Prostate gland (tissue), 2 donors: ENCODE measurements around the gene ACIN1. TPM values are rescaled to one million over a fixed set of nuclear protein-coding genes. Genes with fewer than 3 reads are reported as not detected.

Experiments used
- DNase-seq: peaks from one replicate; pipeline ENCODE4 v3.0.0-alpha.2; 2019; ENCODE audit warnings: low spot score
- H3K27ac ChIP-seq, 2 donors: fragments of 200-600 bp; sonication (generic); 2 replicates each; pipeline ENCODE4 v1.5.1; 2017 to 2019
- H3K27me3 ChIP-seq: fragments of 200-600 bp; sonication (generic); replicated peaks from 2 replicates; pipeline ENCODE4 v1.5.1; 2019; ENCODE audit not compliant: insufficient read depth
- H3K36me3 ChIP-seq, 2 donors: fragments of 200-600 bp; sonication (generic); 1 replicate in 1 of 2; 2 replicates in 1 of 2; pipeline versions ENCODE4 v1.5.1 to v1.8.1; 2017 to 2019
- H3K4me1 ChIP-seq: fragments of 200-600 bp; sonication (generic); replicated peaks from 2 replicates; pipeline ENCODE4 v1.5.1; 2019
- H3K4me3 ChIP-seq, 2 donors: fragments of 200-600 bp; sonication (generic); 2 replicates each; pipeline ENCODE4 v1.5.1; 2017 to 2019
- H3K9me3 ChIP-seq: fragments of 200-600 bp; sonication (generic); 2 replicates; pipeline ENCODE4 v1.5.1; 2017
- CTCF ChIP-seq, 4 experiments: fragments of 200-600 bp in 2 of 4; fragments of 450-650 bp in 2 of 4; sonication (generic) in 2 of 4; IDR thresholded peaks; 1 replicate in 3 of 4; 2 replicates in 1 of 4; pipeline ENCODE4 v1.5.1; 2016 to 2019; ENCODE audit warnings: antibody characterized with exemption in 4 of 4, mild to moderate bottlenecking in 2 of 4, moderate library complexity in 2 of 4
- POLR2A ChIP-seq: fragments of 450-650 bp; IDR thresholded peaks from one replicate; pipeline ENCODE4 v1.6.1; 2016; ENCODE audit warnings: antibody characterized with exemption, mild to moderate bottlenecking
- POLR2AphosphoS5 ChIP-seq: sonication (generic); formaldehyde crosslinking; IDR thresholded peaks from one replicate; pipeline ENCODE4 v1.6.1; 2017; ENCODE audit warnings: antibody characterized with exemption
- WGBS: methylation state at CpG from one replicate; pipeline ENCODE4 v1.1.5; 2018; 5-methylcytosine and 5-hydroxymethylcytosine counted together
- intact Hi-C: fragments of 100-400 bp; cut with DNase I; formaldehyde crosslinking; loops from one replicate; pipeline ENCODE4 v1.14.2; 2022
- total RNA-seq, 2 donors: library from RNA; depleted of rRNA; stranded (reverse); fragments of >200 nt; gene quantifications; one replicate each; pipeline ENCODE4 v1.1.0, GENCODE V29; 2016

Gene ACIN1
- total RNA-seq, 2 donors from 2014 or later, result 86.6 to 168 TPM

- Histone ChIP-seq H3K4me1 (peaks cover 3% of the 10 kb centered on the region), H3K27ac (peak overlapping the region; percentile 55 to 65), H3K36me3 (peaks cover 0 to 4% of the 10 kb centered on the region in 2 donors), H3K4me3 (no peak overlapping the region), H3K27me3 (no peaks in the 10 kb centered on the region), H3K9me3 (no peaks in the 10 kb centered on the region)
- WGBS, result 93% methylated on average over 7 of the region's 7 CpGs
- TF ChIP-seq POLR2A, result no peak
- TF ChIP-seq POLR2AphosphoS5, result no peak
- TF ChIP-seq CTCF (IDR thresholded peaks at IDR 0.05), result no peak
- intact Hi-C loops, result loop anchor here (10.0 kb wide), 1 partner anchor 176 kb away; the partner anchor contains the start of genes BCL2L2 and PPP1R3E
- DNase-seq, result no peak
These were observed 34.2 kb upstream of the ACIN1 start for GRCh38 chr14:23128969-23129758.

DNA sequence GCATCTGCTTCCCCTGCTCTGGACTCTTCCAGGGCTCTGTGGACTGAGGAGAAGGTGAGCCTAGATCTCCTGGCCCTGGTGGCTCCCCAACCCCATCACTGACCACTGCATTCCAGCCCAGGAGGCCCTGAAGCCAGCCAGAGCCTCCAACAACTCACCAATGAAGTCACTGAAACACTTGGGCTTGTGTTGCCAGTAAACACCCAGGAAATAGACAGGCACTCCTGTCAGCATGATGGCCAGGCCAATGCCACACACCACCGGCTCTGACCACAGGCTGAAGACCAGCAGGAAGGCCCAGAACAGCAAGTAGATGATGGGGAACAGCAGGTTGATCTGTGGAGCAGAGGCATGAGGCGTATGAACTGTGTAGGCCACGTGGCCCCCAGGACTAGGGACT, 32.9 kb upstream of the ACIN1 start:
- no peak for DNase-seq
- no peak overlapping the region for H3K27ac ChIP-seq

GRCh38 chr14:23126548-23127278, 31.8 kb upstream of the ACIN1 start:
- H3K9me3 ChIP-seq, result no peaks in the 10 kb centered on the region
- intact Hi-C loops, result loop anchor here (10.0 kb wide), 1 partner anchor 178 kb away; the partner anchor contains the start of genes BCL2L2 and PPP1R3E
- DNase-seq, result no peak
- peaks cover 0 to 4% of the 10 kb centered on the region in 2 donors for H3K36me3 ChIP-seq
- H3K27me3 ChIP-seq, result no peaks in the 10 kb centered on the region
- TF ChIP-seq POLR2A (no peak), POLR2AphosphoS5 (no peak), CTCF (IDR thresholded peaks at IDR 0.05) (no peak)
- H3K4me1 ChIP-seq, result peaks cover 3% of the 10 kb centered on the region
- no peak overlapping the region for H3K4me3 ChIP-seq
- 76% methylated on average over 8 of the region's 8 CpGs for WGBS
- peak overlapping the region in 1 of 2 donors; percentile 24 for H3K27ac ChIP-seq

More for the DNA sequence above, 32.9 kb upstream of the ACIN1 start:
- TF ChIP-seq POLR2A (no peak), POLR2AphosphoS5 (no peak), CTCF (IDR thresholded peaks at IDR 0.05) (no peak)
- H3K27me3 ChIP-seq, result no peaks in the 10 kb centered on the region
- no peaks in the 10 kb centered on the region for H3K9me3 ChIP-seq
- 90% methylated on average over 3 of the region's 3 CpGs for WGBS
- H3K4me1 ChIP-seq, result peaks cover 3% of the 10 kb centered on the region
- peaks cover 0 to 4% of the 10 kb centered on the region in 2 donors for H3K36me3 ChIP-seq
- intact Hi-C loops, result loop anchor here (10.0 kb wide), 1 partner anchor 177 kb away; the partner anchor contains the start of genes BCL2L2 and PPP1R3E
- no peak overlapping the region for H3K4me3 ChIP-seq

DNA sequence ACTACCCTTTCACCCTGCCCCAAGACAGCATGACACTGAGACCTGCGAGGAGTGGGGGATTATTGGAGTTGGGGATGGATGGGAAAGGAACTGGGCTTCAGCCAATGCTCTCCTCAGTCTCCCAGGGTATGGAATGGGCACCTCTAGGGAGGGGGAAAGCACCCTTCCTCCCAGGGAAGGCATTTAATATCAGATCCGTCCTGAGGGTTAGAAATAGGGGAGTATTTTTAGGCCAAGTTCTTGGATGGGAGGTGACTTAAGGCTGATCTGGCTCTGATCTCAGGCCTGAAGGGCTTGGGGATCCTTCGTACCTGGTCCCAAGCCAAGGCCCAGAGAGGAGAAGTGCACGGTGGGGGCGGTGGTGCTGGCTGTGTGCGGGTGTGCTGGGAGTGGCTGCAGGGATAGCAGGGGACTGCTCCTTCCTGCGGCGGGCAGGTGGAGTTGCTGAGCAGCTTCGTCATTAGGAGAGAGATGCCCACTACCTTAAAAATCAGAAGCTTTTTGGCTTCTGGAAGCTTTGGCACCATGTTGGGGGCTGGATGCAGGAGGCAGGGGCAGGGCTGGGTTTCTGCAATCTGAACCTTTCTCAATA, 31.1 kb upstream of the ACIN1 start:
- Histone ChIP-seq H3K4me1 (peaks cover 3% of the 10 kb centered on the region), H3K27ac (peak overlapping the region; percentile 24 to 26), H3K36me3 (peaks cover 0 to 4% of the 10 kb centered on the region in 2 donors), H3K4me3 (no peak overlapping the region), H3K27me3 (no peaks in the 10 kb centered on the region), H3K9me3 (no peaks in the 10 kb centered on the region)
- intact Hi-C loops, result loop anchor here (10.0 kb wide), 1 partner anchor 179 kb away; the partner anchor contains the start of genes BCL2L2 and PPP1R3E
- no peak for DNase-seq
- peak; percentile 4 for TF ChIP-seq POLR2AphosphoS5
- no peak for TF ChIP-seq CTCF (IDR thresholded peaks at IDR 0.05)
- whole genome bisulfite sequencing, result 37% methylated on average over 9 of the region's 9 CpGs
